Activated CD8-positive, alpha-beta memory T cell treated with anti-CD3 and anti-CD28 coated beads, Interleukin-2, amount 50 U/mL, for 1 hour (primary cell): Measurements from ENCODE around the gene PHRF1.
A peak's percentile ranks its signal among the peaks of the same experiment; 100 is the strongest.

Experiments used
- DNase-seq: peaks from one replicate; pipeline ENCODE4 v3.0.0-alpha.2; 2020; ENCODE audit errors: extremely low read depth

Gene PHRF1

DNA sequence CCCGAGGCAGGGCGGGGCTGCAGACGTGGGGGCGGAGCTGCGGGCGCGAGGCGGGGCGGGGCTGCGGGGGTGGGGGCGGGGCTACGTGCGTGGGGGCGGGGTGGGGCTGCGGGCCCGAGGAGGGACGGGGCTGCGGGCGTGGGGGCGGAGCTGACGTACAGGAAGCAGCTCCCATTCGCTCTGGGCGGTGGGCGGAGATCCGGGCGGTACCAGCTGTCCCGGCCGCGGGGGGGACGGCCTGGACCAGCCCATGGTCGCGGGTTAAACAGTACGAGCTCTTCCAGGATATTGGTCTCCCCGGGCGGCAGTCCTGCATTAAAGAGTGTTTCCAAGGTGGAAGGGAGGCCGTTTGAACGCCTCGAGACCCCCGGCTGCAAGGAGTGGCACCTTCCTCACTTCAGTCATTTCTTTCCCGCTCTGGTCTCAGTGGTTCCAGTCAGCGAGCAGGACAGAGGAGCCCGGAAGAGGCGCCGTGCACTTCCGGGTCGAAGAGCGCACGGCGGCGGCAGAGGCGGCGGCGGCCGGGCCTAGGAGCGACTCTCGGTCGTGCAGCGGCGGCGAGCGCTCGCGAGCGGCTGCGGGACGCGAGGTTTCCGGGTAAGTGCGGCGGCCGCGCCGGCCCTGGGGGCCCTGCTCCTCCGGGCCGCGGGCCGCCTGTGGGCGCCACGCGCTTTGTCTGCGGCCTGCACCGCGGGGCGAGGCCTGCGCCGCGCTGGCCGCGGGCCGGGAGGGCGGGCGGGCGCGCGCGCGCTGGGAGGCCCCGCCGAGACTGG lies at the start of gene PHRF1:
Gene PHRF1, plus strand, starts transcription at position 475 of the 773 bp plus-strand sequence. CDS start 5,043 bp downstream, outside the sequence.
- peak; percentile 92 for DNase-seq

DNA sequence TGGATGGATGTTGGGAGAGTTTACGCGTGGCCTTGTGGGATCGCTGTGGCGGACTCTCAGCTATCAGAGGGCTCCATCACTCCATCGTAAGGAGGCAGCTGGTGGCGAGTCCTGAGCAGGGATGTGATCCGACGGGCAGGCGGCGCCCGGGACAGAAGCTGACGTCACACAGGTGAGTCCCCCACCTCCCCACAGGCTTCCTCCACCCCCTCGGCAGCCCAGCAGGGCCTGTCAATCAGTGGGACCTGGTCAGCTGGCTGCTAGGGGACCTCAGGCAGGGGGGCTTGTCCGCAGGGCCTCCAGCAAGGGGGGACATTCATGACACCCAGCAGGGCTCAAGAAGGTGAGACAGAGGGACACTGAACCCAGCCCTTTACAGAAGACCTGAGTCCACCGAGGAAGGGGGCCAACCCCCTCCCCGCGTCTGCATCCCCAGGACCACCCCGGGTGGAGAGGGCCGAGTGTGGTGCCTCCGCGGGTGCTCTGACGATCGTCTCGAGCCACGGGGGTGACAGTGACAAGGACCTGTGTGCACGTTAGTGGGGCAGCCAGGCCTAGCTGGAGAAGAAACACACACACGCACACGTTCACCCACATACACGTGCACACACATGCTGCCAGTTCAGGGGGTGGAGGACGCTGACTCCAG lies 48.0 kb upstream of the PHRF1 start:
- DNase-seq = no peak

DNA sequence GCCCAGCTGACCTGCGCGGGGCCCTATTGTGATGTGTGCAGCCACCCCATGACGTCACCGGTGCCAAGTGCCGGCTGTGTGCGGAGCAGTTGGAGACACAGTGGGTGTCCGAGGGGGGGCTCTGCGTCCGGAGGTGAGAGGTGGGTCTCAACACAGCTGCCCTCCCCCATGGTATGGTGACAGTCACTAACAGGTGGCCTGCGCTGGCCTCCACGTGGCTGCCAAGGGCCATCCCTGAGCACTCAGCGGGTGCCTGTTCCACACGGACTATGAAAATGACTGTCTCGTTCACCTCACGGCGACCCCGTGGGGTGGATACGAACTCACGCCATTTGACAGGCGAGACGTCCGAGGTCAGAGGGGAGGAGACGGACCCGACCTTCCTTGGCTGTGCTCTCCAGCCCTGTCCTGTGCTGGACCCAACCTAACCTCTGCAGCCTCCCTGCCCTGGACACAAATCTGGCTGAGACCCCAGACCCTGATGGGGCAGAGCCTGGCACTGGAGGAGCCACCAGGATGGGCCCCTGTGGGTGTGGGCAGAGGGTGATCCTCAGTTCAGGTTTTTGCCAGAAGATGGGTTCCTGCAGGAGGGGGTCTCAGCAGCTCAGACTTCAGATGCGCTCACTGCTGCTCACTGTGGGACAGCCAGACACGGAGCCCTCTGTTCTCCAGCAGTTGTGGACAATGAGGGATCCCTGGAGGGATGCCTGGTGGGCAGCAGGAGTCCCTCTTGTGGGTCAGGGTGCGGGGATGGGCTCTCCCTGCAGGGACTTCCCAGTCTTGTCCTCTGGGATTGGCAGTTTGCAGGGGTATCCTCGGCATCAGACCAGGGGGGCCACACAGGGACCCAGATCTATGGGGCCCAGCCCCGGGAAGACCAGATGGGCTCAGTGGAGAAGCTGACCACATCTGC lies 47.2 kb upstream of the PHRF1 start:
- DNase-seq = no peak

- DNase-seq = no peak
Measured at GRCh38 chr11:529728-530411, 46.4 kb upstream of the PHRF1 start.

DNA sequence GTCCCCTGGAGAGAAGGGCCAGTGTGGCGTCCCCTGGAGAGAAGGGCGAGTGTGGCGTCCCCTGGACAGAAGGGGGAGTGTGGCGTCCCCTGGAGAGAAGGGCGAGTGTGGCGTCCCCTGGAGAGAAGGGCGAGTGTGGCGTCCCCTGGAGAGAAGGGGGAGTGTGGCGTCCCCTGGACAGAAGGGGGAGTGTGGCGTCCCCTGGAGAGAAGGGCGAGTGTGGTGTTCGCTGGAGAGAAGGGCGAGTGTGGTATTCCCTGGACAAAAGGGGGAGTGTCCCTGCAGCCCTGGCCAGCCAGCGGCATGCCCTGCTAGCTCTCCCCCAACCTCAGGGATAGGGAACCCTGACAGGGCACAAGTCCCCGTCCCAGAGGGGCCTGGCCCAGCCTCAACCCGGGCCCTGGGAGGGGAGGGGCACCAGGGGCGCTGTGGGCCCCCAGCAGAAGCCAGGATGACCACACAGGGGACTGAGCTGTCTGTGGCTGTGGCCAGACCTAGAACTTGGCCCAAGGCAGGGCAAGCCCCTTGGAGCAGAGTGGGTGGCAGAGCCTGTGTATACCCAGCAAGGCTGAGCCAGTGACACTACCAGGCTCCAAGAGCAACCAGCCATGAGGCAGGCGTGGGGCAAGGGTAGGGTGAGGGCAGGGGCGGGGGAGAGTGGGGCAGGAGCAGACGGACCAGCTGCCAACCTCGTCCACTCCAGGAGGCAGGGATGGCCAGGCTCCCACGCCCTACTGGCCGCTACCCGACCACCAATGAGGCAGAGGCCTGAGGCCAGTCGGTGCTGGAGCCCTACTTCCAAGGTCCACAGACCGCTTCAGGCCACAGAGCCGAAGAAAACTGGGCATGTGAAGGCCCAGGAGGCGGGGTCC lies 45.1 kb upstream of the PHRF1 start:
- DNase-seq = no peak

- DNase-seq = no peak
Measured at GRCh38 chr11:531919-532526, 44.2 kb upstream of the PHRF1 start.

DNA sequence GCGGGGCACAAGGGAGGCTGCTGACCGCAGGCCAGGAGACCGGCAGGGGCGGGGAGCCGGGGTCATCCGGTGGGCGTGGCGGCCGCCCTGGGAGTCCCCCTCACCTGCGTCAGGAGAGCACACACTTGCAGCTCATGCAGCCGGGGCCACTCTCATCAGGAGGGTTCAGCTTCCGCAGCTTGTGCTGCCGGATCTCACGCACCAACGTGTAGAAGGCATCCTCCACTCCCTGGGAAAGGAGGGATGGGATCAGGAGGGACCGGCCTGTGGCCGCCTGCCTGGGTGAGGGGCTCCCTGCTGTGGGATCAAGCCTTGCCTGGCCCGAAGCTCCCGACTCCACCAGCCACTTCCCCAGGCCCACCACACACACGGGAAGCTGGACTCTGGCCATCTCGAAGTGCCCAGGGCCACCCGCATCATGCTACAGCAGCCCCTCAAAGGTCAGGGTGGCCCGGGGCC lies 43.7 kb upstream of the PHRF1 start:
- DNase-seq = no peak

DNA sequence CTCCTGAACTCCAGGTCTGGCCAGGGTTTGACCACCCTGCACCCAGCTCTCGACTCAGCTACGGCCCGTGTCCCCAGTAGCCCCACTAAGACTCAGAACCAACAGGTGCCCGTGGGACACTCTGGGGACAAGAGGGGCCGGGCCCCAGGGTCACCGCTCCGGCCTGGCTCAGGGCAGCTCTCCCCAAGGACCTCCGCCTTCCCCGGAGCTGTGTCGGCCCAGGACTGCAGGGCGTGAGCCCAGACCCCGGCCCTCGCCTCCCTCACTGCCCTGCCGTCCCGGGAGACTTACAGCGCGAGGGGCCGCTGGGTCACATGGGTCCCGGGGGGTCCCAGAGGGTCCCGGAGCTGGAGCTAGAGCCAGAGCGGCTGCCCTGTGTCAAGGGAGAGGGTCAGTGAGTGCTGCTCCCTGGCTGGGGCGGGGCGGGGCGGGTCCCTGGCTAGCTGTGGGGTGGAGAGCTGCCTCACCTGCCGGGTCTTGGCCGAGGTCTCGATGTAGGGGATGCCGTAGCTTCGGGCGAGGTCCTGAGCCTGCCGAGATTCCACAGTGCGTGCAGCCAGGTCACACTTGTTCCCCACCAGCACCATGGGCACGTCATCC lies 43.2 kb upstream of the PHRF1 start:
- DNase-seq = no peak

DNA sequence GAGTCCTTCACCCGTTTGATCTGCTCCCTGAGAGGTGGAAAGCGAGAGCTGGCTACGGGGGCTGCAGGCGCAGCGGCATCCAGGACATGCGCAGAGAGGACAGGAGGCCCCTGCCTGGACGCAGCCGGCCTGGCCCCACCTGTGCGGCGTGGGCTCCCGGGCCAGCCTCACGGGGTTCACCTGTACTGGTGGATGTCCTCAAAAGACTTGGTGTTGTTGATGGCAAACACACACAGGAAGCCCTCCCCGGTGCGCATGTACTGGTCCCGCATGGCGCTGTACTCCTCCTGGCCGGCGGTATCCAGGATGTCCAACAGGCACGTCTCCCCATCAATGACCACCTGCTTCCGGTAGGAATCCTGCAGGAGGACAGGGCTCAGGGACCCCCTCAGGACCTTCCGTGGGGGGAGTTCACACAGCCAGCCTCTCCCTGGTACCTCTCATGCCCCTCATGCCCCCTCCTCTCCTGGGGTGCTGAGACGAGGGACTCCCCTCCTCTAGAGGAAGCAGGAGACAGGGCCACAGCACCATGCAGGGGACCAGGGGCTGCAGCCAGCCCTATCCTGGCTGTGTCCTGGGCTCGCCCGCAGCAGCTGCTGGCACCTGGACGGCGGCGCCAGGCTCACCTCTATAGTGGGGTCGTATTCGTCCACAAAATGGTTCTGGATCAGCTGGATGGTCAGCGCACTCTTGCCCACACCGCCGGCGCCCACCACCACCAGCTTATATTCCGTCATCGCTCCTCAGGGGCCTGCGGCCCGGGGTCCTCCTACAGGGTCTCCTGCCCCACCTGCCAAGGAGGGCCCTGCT lies 42.5 kb upstream of the PHRF1 start:
- DNase-seq = no peak

DNA sequence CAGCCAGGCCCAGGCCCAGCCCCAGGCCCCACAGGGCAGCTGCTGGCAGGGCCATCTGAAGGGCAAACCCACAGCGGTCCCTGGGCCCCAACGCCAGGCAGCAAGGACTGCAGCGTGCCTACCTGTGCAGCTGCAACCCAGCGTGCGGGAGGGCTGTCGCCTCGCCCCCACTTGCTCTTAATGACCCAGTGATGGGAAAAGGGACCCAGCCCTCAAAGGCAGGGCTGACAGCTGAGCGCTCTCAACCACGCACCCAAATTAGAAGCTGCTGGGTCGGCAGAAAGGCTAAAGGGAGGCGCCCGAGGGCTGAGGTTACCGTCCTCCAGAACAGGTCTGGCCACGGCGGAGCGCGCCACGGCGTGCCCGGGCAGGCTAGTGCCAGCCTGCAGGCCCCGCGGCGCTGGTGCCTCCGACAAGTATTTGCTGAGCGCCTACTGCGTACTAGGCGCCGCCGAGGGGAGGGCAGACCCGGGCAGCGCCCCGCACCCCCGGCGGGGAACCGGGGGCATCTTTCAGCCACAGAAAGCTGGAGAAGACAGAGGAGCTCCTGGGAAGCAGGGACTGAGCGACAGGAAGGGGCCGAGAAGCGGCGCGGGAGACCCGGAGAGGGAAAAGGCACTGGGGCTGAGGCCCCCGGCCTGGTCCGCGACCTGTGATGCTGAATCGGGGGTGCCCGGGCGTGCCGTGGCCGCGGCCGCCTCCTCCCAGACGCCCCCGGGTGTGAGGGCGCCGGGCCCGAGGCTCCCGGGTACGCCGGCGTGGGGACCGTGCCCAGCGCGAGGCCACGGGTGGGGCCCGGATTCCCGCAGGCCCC lies 41.7 kb upstream of the PHRF1 start:
- DNase-seq = no peak

GRCh38 chr11:535210-535518 lies 41.1 kb upstream of the PHRF1 start:
- no peak for DNase-seq

DNA sequence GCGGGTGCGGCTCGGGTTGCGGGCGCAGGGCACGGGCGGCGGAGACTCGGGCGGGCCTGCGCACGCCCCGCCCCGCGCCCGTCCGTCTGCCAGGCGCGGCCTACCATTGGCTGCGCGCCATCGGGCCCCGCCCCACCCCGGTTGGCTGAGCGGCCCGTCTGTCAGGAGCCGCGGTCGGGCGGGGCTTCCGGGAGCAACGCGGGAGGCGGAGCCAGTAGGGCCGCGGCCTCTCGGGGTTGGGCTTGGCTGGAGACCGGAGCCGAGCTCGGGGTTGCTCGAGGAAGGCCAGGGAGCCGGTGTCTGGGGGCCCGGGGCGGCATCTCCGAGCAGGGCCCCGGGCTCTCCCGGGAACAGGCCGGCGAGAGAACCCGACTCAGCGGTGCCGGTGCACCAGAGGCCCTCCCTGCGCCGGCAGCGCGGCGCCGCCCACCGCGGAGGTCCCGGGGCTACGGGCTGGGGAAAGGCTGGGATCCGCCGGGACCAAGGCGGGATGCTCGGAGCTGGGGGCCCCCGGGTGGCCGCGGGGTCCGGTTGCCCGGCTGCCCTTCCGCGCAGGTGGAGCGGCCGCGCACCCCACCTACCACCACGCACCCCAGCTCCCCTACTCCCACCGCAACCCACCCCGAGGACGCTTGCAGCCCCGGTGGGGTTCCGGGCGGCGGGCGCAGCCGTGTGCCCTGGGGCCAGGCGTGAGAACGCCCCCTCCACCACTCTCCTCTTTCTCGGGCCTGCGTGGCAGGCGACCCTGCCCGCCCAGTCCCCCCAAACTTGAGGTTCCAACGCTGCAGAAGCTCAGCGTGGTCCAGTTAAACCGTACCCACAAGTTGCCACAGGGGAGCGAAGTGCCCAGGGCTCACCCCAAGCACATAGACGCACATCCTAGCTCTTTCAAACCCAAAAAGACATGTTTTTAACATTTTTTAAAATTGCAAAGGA lies 40.5 kb upstream of the PHRF1 start, which contains the start of gene HRAS:
Gene HRAS, minus strand, starts transcription at position 58 of the 936 bp plus-strand sequence.
- DNase-seq = peak; percentile 82

- peak; percentile 85 for DNase-seq
Measured at GRCh38 chr11:536841-537621, 39.2 kb upstream of the PHRF1 start, which contains the start of gene LRRC56. Gene LRRC56, plus strand, starts transcription at chr11:537527. Its CDS starts 3,158 bp downstream, at chr11:540685.

GRCh38 chr11:537622-538430 lies 38.4 kb upstream of the PHRF1 start:
- no peak for DNase-seq

DNA sequence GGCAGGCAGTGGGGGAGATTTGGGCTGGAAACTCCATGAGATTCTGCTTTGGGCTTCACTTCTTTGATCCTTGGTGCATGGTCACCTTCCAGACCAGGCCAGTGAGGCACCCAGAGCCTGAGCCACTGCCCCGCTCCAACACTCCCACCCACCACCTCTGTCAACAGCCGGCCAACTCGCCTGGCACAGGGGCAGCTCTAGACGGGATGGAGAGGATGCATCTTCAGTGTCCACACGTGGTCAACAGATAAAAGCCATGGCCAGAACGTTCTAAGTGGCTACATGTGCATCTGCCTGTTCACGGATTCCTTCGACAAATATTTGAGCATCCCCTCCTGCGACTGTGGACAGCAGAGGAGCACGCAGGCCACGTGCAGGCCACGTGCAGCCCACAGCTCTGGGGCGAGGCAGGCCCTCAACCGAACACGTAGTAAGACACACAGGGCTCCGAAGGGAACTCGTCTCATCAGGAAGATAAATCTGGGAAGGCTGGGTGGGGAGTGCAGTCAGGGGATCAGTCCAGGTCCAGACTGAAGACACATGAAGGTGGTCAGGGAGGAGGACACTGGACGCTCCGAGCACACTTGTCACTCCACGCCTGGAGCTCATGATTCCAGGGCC lies 37.7 kb upstream of the PHRF1 start:
- no peak for DNase-seq
